ENCODE data around the gene TRAPPC6A. TPM values are rescaled to one million over a fixed set of nuclear protein-coding genes. Genes with fewer than 3 reads are reported as not detected.

The TRAPPC6A gene, protein sequence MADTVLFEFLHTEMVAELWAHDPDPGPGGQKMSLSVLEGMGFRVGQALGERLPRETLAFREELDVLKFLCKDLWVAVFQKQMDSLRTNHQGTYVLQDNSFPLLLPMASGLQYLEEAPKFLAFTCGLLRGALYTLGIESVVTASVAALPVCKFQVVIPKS
- 20.1 and 22.4 TPM in 2 replicates for total RNA-seq

- peak; percentile 58 for DNase-seq (ENCODE audit: low read depth)
These were observed at the start of gene TRAPPC6A for GRCh38 chr19:45177817-45178261. TSS of gene TRAPPC6A (minus strand) at chr19:45178237. CDS start at chr19:45178218, 19 bp downstream.

GRCh38 chr19:45224645-45225044 lies 46.6 kb upstream of the TRAPPC6A start:
- no peak for DNase-seq (ENCODE audit: low read depth)

DNA sequence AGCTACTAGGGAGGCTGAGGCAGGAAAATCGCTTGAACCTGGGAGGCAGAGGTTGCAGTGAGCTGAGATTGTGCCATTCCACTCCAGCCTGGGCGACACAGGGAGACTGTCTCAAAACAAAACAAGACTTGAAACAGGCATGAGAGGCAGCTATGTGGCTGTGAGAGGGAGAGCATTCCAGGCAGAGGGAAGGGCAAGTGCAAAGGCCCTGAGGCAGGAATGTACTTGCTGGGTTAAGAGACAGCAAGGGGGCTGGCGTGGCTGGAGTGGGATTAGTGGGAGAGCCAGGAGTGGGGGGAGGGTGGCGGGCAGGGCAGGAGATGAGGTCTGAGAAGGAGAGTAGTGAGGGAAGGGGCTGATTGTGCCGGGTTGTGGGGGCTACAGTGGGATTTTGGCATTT lies 45.8 kb upstream of the TRAPPC6A start:
- DNase-seq (ENCODE audit: low read depth), result no peak

- DNase-seq (ENCODE audit: low read depth), result no peak
These were observed 44.7 kb upstream of the TRAPPC6A start for GRCh38 chr19:45222724-45223123.

GRCh38 chr19:45218911-45219743 lies 41.1 kb upstream of the TRAPPC6A start:
- no peak for DNase-seq (ENCODE audit: low read depth)

DNA sequence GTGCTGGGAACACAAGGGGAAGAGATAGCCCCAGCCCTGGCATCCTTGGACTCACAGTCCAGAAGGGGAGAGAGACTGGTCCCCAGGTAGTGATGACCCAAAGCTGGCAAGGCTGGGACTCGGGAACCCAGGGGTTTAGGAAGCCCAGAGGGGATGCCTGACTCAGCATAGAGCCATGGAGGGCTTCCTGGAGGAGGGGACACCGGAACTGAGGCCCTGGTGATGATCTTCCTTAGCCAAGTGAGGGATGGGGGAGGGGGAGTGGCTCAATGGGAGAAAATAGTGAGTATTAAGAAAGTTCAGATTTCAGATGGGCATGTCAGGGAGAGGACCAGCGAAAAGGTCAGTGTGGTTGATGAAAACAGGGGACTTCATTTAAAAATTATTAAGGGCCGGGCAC lies 40.4 kb upstream of the TRAPPC6A start:
- no peak for DNase-seq (ENCODE audit: low read depth)

- DNase-seq (ENCODE audit: low read depth), result no peak
These were observed 39.9 kb upstream of the TRAPPC6A start for GRCh38 chr19:45217957-45218334.

DNA sequence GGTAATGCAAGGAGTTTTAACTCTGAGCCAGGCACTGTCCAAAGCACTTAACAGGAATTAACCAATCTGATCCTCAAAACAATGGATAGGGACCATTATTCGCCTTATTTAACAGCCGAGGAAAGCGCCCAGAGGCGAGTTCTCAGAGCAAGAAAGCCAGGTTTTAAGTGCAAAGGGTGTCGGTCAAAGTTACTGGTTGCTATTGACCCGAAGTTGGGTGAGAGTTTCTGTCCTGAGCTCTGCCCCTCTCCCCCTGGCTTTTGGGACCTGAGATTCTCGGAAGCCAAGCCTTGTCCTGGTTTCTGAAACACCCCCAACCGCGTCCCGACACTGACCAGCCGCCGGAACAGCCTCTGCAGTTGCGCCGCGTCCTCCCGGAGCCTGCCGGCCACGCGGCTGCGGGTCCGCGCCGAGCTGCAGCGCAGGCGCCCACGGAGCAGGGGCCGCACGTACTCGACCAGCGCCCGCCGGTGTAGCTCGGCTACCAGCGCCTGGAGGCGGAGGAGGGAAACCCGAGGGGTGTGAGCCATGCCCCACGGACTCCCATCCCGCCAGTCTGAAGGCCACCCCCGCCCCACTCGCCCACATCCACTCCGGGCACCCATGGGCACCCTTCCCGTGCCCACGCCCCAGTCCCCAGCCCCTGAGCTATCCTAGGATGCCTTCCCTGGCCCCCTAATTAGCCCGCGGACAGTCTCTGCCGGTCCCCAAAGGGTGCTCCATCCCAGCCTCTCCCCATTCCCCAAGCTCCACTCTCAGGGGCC lies 39.3 kb upstream of the TRAPPC6A start:
- no peak for DNase-seq (ENCODE audit: low read depth)

DNA sequence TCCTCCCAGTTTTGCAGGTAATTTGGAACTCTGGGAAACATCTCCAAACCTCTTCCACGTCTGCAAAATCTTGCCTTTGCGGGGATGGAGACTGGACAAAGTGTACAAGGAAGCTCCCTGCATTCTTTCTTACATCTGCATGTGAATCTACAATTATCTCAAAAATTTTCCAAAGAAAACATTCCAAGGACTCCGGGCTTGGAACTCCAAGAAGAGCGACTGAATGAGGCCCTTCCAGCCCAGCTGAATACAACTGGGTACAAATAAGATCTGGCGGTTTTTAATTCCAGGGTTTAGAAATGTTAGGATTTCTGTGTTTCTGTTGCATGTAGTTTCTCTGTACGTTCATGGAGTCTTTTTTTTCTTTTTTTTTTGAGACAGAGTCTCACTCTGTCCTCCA lies 38.6 kb upstream of the TRAPPC6A start:
- no peak for DNase-seq (ENCODE audit: low read depth)

GRCh38 chr19:45215391-45216191 lies 37.6 kb upstream of the TRAPPC6A start:
- DNase-seq (ENCODE audit: low read depth), result no peak

DNA sequence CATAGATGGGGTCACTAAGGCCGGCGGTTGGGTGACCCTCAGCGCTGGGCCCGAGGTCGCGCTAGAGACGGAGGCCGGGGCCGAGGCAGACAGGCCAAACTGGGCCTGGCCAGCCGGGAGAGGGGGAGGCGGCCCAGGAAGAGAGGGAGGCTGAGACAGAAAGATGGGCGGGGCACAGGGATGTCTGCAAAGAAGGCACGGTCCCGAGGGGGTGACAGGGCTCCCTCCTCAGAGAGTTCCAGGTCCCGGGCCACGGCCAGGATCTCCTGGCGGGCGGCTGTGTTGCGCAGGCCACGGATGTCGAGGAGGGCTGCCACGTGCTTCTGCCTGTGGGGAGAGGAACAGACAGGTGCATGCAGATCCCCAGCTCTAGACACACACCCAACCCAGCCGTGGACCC lies 35.0 kb upstream of the TRAPPC6A start:
- no peak for DNase-seq (ENCODE audit: low read depth)

GRCh38 chr19:45211751-45212381 lies 33.8 kb upstream of the TRAPPC6A start:
- DNase-seq (ENCODE audit: low read depth), result no peak

DNA sequence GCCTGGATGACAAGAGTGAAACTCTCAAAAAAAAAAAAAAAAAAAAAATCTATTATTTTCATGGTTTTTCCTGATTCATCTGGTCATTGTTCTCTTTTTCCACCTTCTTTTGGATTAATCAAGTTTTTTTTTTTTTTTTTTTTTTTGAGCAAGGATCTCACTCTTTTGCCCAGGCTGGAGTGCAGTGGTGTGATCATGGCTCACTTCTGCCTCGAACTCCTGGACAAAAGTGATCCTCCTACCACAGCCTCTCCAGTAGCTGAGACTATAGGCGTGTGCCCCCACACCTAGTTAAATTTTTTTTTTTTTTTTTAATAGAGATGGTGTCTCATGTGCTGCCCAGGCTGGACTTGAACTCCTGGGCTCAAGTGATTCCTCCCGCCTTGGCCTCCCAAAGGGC lies 28.3 kb upstream of the TRAPPC6A start:
- DNase-seq (ENCODE audit: low read depth), result no peak

DNA sequence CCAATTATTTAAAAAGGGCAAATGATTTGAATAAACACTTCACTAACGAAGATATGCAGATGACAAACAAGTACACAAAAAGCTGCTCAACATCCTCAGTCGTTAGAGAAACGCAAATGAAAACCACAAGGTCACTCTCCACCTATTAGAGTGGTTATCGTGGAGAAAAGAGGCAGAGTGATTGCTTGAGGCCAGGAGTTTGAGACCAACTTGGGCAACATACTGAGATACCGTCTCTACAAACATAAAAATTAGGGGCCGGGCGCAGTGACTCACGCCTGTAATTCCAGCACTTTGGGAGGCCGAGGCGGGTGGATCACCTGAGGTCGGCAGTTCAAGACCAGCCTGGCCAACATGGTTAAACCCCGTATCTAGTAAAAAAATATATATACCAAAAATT lies 27.8 kb upstream of the TRAPPC6A start:
- DNase-seq (ENCODE audit: low read depth), result no peak

DNA sequence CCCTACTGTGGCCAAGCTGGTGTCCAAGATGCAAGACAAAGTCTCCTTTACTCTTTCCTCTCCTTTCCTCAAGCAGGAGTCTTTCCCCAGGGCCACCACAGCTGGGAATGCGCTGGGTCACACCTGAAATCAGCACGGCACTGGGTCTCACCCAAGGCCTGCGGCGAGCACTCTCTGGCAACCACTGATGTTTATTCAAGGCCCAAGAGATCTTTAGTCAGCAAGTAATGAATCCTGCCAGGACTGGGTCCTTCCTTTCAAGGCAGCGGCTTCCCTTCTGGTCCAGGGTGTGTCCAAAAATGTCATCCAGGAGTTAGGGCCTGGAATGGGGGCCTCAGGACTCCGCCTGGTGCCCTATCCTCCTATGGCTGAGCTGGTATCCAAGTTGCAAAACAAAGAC lies 24.6 kb upstream of the TRAPPC6A start:
- DNase-seq (ENCODE audit: low read depth), result no peak

GRCh38 chr19:45200568-45200967 lies 22.5 kb upstream of the TRAPPC6A start:
- DNase-seq (ENCODE audit: low read depth), result no peak

DNA sequence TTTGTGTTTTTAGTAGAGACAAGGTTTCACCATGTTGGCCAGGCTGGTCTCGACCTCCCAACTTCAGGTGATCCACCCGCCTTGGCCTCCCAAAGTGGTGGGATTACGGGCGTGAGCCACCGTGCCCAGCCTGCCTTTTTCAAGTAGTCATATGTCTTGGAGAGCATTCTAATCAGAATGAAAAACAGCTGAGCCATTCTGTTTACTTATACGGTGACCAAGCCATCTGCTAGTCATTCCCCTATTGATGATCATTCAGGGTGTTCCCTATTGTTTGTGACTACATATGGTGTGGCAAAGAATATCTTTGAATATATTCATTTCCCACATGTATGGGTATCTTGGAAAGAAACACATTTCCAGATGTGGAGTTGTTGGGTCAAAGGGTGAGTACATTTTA lies 17.7 kb upstream of the TRAPPC6A start:
- DNase-seq (ENCODE audit: low read depth), result peak; percentile 20

GRCh38 chr19:45191375-45191774 lies 13.3 kb upstream of the TRAPPC6A start:
- DNase-seq (ENCODE audit: low read depth), result no peak

DNA sequence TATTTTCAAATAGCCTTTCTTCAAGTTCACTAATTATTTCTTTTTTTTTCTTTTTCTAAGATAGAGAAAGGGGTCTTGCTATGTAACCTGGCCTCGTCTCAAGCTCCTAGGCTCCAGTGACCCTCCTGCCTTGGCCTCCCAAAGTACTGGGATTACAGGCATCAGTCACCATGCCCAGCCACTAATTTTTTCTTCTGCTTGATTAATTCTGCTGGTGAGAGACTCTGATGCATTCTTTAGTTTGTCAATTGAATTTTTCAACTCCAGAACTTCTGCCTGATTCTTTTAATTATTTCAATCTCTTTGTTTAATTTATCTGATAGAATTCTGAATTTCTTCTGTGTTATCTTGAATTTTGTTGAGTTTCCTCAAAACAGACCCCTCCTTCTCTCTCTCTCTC lies 11.9 kb upstream of the TRAPPC6A start:
- no peak for DNase-seq (ENCODE audit: low read depth)

GRCh38 chr19:45187421-45188100 lies 9.5 kb upstream of the TRAPPC6A start:
- DNase-seq (ENCODE audit: low read depth), result peak; percentile 25

All from renal cortical epithelial cell (primary cell).